ENCODE data around the gene TMPRSS5.

DNA sequence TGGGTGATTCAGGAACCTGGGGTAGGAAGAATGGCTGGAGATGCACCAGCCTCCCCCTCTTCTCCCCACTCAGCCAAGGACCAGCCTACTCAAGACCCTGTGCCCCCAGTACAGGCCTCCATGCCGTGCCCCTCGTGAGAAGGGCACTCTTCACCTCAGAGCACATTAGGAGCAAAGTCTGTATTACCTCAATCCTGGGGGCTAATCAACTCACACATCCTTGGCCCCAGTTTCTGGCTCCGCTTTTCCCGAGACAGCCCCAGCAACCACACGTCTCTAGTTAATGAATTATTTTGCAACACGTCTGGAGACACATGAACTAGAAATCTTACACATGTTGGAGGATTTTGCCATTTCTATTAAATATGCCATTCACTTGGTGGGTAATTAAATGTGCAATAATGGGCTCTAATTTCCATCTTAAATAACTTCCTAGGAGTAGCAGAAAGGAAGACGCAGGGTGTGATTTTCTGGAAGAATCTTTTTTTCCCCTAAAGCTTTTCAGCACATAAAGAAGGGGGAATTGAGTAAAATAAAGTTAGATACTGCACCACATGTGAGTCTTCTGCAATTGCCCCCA lies 63.0 kb downstream of the TMPRSS5 start:
- TF ChIP-seq SUZ12 (IDR thresholded peaks at IDR 0.05; ENCODE audit: extremely low read depth, insufficient read depth, insufficient read length) (no peak), YY1 (IDR thresholded peaks at IDR 0.05; ENCODE audit: insufficient read depth, insufficient read length) (no peak)

Data from NT2/D1 (cell line).